ENCODE results near the gene ESPNL. TPM values are rescaled to one million over a fixed set of nuclear protein-coding genes. Genes with fewer than 3 reads are reported as not detected.

The ESPNL gene
- total RNA-seq, 2 experiments from 2014 or later = not detected

DNA sequence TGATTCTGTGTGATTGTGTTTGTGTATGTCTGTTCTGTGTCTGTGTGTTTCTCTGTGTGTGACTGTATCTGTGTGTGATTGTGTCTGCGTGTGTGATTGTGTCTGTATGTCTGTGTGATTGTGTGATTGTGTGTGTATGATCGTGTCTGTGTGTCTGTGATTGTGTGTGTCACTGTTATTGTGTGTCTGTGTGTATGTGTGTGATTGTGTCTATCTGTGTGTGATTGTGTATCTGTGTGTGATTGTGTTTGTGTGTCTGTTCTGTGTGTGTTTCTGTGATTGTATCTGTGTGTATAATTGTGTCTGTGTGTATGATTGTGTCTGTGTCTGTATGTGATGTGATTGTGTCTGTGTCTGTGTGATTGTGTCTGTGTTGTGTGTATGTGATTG lies 26.6 kb downstream of the ESPNL start:
- Mint-ChIP-seq H3K4me3 (no peak overlapping the region), H3K9me3 (no peaks in the 10 kb centered on the region), H3K36me3 (ENCODE audit: low read depth) (no peaks in the 10 kb centered on the region), H3K27me3 (no peaks in the 10 kb centered on the region), H3K27ac (no peak overlapping the region), H3K4me1 (ENCODE audit: low read depth) (no peaks in the 10 kb centered on the region)
- intact Hi-C loops (cut with DNase I, micrococcal nuclease) = no loop called here
- H3K9me3 ChIP-seq (ENCODE audit: control insufficient read depth in 1 of 2, insufficient read depth in 1 of 2, low read length in 2 of 2) = no peaks in the 10 kb centered on the region
- H3K27ac ChIP-seq (ENCODE audit: low read depth in 1 of 2, low read length in 2 of 2) = no peak overlapping the region
- TF ChIP-seq, protein P1, sequence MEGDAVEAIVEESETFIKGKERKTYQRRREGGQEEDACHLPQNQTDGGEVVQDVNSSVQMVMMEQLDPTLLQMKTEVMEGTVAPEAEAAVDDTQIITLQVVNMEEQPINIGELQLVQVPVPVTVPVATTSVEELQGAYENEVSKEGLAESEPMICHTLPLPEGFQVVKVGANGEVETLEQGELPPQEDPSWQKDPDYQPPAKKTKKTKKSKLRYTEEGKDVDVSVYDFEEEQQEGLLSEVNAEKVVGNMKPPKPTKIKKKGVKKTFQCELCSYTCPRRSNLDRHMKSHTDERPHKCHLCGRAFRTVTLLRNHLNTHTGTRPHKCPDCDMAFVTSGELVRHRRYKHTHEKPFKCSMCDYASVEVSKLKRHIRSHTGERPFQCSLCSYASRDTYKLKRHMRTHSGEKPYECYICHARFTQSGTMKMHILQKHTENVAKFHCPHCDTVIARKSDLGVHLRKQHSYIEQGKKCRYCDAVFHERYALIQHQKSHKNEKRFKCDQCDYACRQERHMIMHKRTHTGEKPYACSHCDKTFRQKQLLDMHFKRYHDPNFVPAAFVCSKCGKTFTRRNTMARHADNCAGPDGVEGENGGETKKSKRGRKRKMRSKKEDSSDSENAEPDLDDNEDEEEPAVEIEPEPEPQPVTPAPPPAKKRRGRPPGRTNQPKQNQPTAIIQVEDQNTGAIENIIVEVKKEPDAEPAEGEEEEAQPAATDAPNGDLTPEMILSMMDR (IDR thresholded peaks at IDR 0.05) = no peak
- ATAC-seq (ENCODE audit: poor library complexity) = no peak
- no peaks in the 10 kb centered on the region for H3K27me3 ChIP-seq (ENCODE audit: control insufficient read depth in 1 of 2, insufficient read depth in 2 of 2, low read length in 2 of 2)
- no peaks in the 10 kb centered on the region for H3K36me3 ChIP-seq (ENCODE audit: insufficient read depth, low read length)
- DNase-seq = no peak
- H3K4me3 ChIP-seq (ENCODE audit: low read length) = no peak overlapping the region
- POLR2A ChIA-PET = no interaction called here
- H3K4me1 ChIP-seq (ENCODE audit: insufficient read depth, low read length) = no peaks in the 10 kb centered on the region
- CTCF ChIA-PET = no interaction called here

- no peaks in the 10 kb centered on the region for H3K9me3 ChIP-seq (ENCODE audit: control insufficient read depth in 1 of 2, insufficient read depth in 1 of 2, low read length in 2 of 2)
- no peak for DNase-seq
- POLR2A ChIA-PET = no interaction called here
- H3K4me1 ChIP-seq (ENCODE audit: insufficient read depth, low read length) = no peaks in the 10 kb centered on the region
- no peak overlapping the region for H3K4me3 ChIP-seq (ENCODE audit: low read length)
- intact Hi-C loops (cut with DNase I, micrococcal nuclease) = no loop called here
- no peaks in the 10 kb centered on the region for H3K36me3 ChIP-seq (ENCODE audit: insufficient read depth, low read length)
- no peak overlapping the region for H3K27ac Mint-ChIP-seq
- ATAC-seq (ENCODE audit: poor library complexity) = peak; percentile 43
- no peaks in the 10 kb centered on the region for H3K36me3 Mint-ChIP-seq (ENCODE audit: low read depth)
- H3K9me3 Mint-ChIP-seq = no peaks in the 10 kb centered on the region
- CTCF ChIA-PET = no interaction called here
- TF ChIP-seq, protein P1 (IDR thresholded peaks at IDR 0.05) = no peak
- no peak overlapping the region for H3K4me3 Mint-ChIP-seq
- H3K27me3 Mint-ChIP-seq = no peaks in the 10 kb centered on the region
- no peaks in the 10 kb centered on the region for H3K27me3 ChIP-seq (ENCODE audit: control insufficient read depth in 1 of 2, insufficient read depth in 2 of 2, low read length in 2 of 2)
- H3K4me1 Mint-ChIP-seq (ENCODE audit: low read depth) = no peaks in the 10 kb centered on the region
- H3K27ac ChIP-seq (ENCODE audit: low read depth in 1 of 2, low read length in 2 of 2) = no peak overlapping the region
These were observed 27.3 kb downstream of the ESPNL start for GRCh38 chr2:238127165-238128060.

DNA sequence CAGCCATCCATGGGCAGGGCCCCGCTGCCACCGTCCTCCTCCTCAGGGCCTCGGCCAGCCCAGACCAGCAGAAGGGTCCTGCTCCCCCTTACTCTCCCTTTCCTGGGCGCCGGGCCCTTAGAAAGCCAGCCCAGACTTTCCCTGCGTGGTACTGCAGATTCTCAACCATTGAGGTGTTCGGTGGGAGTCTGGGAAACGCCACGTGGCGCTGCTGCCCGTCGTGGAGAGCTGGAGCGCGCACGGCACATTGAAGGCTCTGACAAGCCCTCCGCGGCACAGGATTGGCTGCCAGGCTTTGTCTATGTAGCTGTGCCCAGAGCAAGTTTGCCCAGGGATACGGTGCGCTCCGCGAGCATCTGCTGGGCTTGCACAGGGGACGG lies 27.9 kb downstream of the ESPNL start:
- H3K4me3 Mint-ChIP-seq = no peak overlapping the region
- Histone ChIP-seq H3K27me3 (ENCODE audit: control insufficient read depth in 1 of 2, insufficient read depth in 2 of 2, low read length in 2 of 2) (no peaks in the 10 kb centered on the region), H3K36me3 (ENCODE audit: insufficient read depth, low read length) (no peaks in the 10 kb centered on the region), H3K9me3 (ENCODE audit: control insufficient read depth in 1 of 2, insufficient read depth in 1 of 2, low read length in 2 of 2) (no peaks in the 10 kb centered on the region), H3K4me3 (ENCODE audit: low read length) (no peak overlapping the region), H3K4me1 (ENCODE audit: insufficient read depth, low read length) (no peaks in the 10 kb centered on the region), H3K27ac (ENCODE audit: low read depth in 1 of 2, low read length in 2 of 2) (no peak overlapping the region)
- no peak overlapping the region for H3K27ac Mint-ChIP-seq
- no peaks in the 10 kb centered on the region for H3K36me3 Mint-ChIP-seq (ENCODE audit: low read depth)
- ChIA-PET POLR2A (no interaction called here), CTCF (no interaction called here)
- no peaks in the 10 kb centered on the region for H3K4me1 Mint-ChIP-seq (ENCODE audit: low read depth)
- ATAC-seq (ENCODE audit: poor library complexity) = no peak
- DNase-seq = no peak
- intact Hi-C loops (cut with DNase I, micrococcal nuclease) = no loop called here
- H3K9me3 Mint-ChIP-seq = no peaks in the 10 kb centered on the region
- TF ChIP-seq, protein P1 (IDR thresholded peaks at IDR 0.05) = no peak
- no peaks in the 10 kb centered on the region for H3K27me3 Mint-ChIP-seq
